Measurements from ENCODE around the gene C1orf159. TPM values are rescaled to one million over a fixed set of nuclear protein-coding genes. Genes with fewer than 3 reads are reported as not detected.

Gene C1orf159
- total and polyA plus RNA-seq, 4 donors: 3.9 to 7.0 (median 4.7) TPM

DNA sequence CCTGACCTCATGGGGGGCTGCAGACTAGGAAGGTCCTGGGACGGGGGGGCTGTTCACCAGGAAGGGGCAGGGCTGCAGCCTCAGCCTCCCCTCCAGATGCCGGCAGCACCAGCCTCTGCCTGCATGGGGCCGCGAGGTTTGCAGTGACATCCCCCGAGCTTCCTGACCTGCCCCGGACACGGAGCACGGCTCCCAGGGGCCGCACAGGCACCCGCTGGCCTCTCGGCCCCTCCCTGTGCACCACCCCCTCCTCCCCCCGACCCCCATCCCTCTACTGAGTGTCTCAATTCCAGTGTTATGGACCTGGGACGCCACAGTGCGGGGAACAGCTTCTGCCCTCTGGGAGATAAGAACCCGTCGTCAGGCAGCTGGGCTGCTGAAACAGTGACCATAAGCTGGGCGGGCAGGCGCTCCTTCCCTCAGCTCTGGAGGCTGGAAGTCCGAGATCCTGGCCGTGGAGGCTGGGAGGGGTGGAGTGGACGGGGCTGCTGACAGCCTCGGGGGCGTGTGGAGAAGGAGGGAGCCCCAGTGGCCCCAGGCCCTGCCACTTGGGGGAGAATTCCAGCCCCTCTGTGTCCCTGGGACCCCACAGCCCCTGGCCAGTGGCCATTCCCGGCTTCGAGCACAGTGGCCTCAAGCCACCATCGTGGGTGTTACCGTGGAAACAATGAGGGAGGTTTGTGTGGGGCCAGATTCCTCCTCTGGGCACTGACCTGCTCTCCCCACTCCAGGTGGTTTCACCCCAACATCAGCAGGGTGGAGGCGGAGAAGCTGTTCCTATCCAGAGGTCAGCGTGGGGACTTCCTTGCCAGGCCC is 53.3 kb downstream of the C1orf159 start:
- no peak for DNase-seq (ENCODE audit: low spot score)
- no peak for TF ChIP-seq GABPA (IDR thresholded peaks at IDR 0.05 in 1 of 2, conservative IDR thresholded peaks at IDR 0.05 in 1 of 2)
- no peak for TF ChIP-seq FOXA1 (IDR thresholded peaks at IDR 0.05)
- TF ChIP-seq, protein P1, sequence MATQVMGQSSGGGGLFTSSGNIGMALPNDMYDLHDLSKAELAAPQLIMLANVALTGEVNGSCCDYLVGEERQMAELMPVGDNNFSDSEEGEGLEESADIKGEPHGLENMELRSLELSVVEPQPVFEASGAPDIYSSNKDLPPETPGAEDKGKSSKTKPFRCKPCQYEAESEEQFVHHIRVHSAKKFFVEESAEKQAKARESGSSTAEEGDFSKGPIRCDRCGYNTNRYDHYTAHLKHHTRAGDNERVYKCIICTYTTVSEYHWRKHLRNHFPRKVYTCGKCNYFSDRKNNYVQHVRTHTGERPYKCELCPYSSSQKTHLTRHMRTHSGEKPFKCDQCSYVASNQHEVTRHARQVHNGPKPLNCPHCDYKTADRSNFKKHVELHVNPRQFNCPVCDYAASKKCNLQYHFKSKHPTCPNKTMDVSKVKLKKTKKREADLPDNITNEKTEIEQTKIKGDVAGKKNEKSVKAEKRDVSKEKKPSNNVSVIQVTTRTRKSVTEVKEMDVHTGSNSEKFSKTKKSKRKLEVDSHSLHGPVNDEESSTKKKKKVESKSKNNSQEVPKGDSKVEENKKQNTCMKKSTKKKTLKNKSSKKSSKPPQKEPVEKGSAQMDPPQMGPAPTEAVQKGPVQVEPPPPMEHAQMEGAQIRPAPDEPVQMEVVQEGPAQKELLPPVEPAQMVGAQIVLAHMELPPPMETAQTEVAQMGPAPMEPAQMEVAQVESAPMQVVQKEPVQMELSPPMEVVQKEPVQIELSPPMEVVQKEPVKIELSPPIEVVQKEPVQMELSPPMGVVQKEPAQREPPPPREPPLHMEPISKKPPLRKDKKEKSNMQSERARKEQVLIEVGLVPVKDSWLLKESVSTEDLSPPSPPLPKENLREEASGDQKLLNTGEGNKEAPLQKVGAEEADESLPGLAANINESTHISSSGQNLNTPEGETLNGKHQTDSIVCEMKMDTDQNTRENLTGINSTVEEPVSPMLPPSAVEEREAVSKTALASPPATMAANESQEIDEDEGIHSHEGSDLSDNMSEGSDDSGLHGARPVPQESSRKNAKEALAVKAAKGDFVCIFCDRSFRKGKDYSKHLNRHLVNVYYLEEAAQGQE (IDR thresholded peaks at IDR 0.05): no peak
- no peak for TF ChIP-seq SP1 (IDR thresholded peaks at IDR 0.05)
- no peak for TF ChIP-seq RXRA (IDR thresholded peaks at IDR 0.05)
- TF ChIP-seq, protein P2, sequence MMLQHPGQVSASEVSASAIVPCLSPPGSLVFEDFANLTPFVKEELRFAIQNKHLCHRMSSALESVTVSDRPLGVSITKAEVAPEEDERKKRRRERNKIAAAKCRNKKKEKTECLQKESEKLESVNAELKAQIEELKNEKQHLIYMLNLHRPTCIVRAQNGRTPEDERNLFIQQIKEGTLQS (IDR thresholded peaks at IDR 0.05): no peak
- TF ChIP-seq HNF4G (IDR thresholded peaks at IDR 0.05): no peak
- Histone ChIP-seq H3K9me3 (ENCODE audit: control insufficient read depth in 4 of 4, low read length in 3 of 4) (no peaks in the 10 kb centered on the region), H3K9ac (ENCODE audit: low read depth in 1 of 2, low read length in 2 of 2) (no peak overlapping the region), H3K4me3 (ENCODE audit: low read depth in 1 of 3, low read length in 3 of 3) (no peak overlapping the region), H3K36me3 (ENCODE audit: control insufficient read depth in 4 of 4, insufficient read depth in 3 of 4, low read depth in 1 of 4, low read length in 3 of 4) (no peaks in the 10 kb centered on the region), H3K27me3 (ENCODE audit: control insufficient read depth in 4 of 4, insufficient read depth in 4 of 4, low read length in 3 of 4) (peaks cover 0 to 12% (median 4%) of the 10 kb centered on the region in 4 donors), H3K4me1 (ENCODE audit: control insufficient read depth in 4 of 4, insufficient read depth in 4 of 4, low read length in 3 of 4) (peaks cover 8 to 21% (median 16%) of the 10 kb centered on the region in 4 donors), H3K27ac (ENCODE audit: low read depth in 1 of 2, low read length in 2 of 2) (no peak overlapping the region)
- 27% methylated on average over 29 of the region's 29 CpGs for WGBS

DNA sequence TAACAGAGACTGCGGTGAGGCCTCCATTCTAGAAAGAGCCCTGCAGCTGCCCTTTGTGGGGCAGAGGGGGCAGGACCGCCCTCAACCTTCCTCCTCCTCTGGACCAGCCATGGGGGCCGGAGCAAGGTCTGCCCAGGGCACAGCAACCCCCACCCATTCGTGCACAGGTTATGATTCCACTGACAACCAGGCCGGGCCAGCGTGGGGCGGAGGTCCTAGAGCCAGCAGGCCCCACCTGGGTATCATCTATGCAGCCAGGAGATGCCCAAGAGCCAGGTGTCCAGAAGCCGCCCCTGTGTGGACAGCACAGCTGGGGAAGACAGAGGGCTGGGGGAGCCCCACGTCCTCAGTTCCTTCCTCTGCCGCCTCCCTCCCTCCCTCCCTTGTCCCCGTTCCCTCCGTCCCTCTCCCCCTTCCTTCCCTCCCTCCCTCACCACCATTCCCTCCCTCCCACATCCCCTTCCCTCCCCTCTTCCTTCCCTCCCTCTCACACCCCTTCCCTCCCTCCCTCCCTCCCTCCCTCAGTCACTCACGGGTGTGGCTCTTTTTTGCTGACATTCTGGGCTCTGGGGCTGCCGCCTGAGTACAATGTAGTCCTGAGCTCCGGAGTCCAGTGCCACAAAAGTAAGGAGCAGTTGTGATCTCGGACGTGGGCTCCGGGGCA is 54.1 kb downstream of the C1orf159 start:
- Histone ChIP-seq H3K27ac (ENCODE audit: low read depth in 1 of 2, low read length in 2 of 2) (no peak overlapping the region), H3K4me3 (ENCODE audit: low read depth in 1 of 3, low read length in 3 of 3) (no peak overlapping the region), H3K4me1 (ENCODE audit: control insufficient read depth in 4 of 4, insufficient read depth in 4 of 4, low read length in 3 of 4) (peaks cover 8 to 21% (median 16%) of the 10 kb centered on the region in 4 donors), H3K36me3 (ENCODE audit: control insufficient read depth in 4 of 4, insufficient read depth in 3 of 4, low read depth in 1 of 4, low read length in 3 of 4) (no peaks in the 10 kb centered on the region), H3K9ac (ENCODE audit: low read depth in 1 of 2, low read length in 2 of 2) (no peak overlapping the region), H3K27me3 (ENCODE audit: control insufficient read depth in 4 of 4, insufficient read depth in 4 of 4, low read length in 3 of 4) (peaks cover 0 to 11% (median 4%) of the 10 kb centered on the region in 4 donors), H3K9me3 (ENCODE audit: control insufficient read depth in 4 of 4, low read length in 3 of 4) (no peaks in the 10 kb centered on the region)
- 54% methylated on average over 16 of the region's 18 CpGs for WGBS
- TF ChIP-seq TAF1 (conservative IDR thresholded peaks at IDR 0.05): no peak
- TF ChIP-seq RXRA (IDR thresholded peaks at IDR 0.05): no peak
- TF ChIP-seq FOXA1 (IDR thresholded peaks at IDR 0.05): no peak
- TF ChIP-seq EGR1 (IDR thresholded peaks at IDR 0.05; ENCODE audit: low read depth in 2 of 2): no peak
- TF ChIP-seq GABPA (IDR thresholded peaks at IDR 0.05 in 1 of 2, conservative IDR thresholded peaks at IDR 0.05 in 1 of 2): no peak
- TF ChIP-seq HNF4A (conservative IDR thresholded peaks at IDR 0.05): no peak
- TF ChIP-seq, protein P3, sequence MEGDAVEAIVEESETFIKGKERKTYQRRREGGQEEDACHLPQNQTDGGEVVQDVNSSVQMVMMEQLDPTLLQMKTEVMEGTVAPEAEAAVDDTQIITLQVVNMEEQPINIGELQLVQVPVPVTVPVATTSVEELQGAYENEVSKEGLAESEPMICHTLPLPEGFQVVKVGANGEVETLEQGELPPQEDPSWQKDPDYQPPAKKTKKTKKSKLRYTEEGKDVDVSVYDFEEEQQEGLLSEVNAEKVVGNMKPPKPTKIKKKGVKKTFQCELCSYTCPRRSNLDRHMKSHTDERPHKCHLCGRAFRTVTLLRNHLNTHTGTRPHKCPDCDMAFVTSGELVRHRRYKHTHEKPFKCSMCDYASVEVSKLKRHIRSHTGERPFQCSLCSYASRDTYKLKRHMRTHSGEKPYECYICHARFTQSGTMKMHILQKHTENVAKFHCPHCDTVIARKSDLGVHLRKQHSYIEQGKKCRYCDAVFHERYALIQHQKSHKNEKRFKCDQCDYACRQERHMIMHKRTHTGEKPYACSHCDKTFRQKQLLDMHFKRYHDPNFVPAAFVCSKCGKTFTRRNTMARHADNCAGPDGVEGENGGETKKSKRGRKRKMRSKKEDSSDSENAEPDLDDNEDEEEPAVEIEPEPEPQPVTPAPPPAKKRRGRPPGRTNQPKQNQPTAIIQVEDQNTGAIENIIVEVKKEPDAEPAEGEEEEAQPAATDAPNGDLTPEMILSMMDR (IDR thresholded peaks at IDR 0.05; ENCODE audit: low read depth, low read length, missing input control): no peak
- TF ChIP-seq YY1 (IDR thresholded peaks at IDR 0.05): no peak
- TF ChIP-seq, protein P4, sequence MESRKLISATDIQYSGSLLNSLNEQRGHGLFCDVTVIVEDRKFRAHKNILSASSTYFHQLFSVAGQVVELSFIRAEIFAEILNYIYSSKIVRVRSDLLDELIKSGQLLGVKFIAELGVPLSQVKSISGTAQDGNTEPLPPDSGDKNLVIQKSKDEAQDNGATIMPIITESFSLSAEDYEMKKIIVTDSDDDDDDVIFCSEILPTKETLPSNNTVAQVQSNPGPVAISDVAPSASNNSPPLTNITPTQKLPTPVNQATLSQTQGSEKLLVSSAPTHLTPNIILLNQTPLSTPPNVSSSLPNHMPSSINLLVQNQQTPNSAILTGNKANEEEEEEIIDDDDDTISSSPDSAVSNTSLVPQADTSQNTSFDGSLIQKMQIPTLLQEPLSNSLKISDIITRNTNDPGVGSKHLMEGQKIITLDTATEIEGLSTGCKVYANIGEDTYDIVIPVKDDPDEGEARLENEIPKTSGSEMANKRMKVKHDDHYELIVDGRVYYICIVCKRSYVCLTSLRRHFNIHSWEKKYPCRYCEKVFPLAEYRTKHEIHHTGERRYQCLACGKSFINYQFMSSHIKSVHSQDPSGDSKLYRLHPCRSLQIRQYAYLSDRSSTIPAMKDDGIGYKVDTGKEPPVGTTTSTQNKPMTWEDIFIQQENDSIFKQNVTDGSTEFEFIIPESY (IDR thresholded peaks at IDR 0.05): no peak
- TF ChIP-seq, protein P5, sequence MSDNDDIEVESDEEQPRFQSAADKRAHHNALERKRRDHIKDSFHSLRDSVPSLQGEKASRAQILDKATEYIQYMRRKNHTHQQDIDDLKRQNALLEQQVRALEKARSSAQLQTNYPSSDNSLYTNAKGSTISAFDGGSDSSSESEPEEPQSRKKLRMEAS (IDR thresholded peaks at IDR 0.05): no peak
- no peak for TF ChIP-seq SP1 (IDR thresholded peaks at IDR 0.05)
- TF ChIP-seq JUND (IDR thresholded peaks at IDR 0.05): no peak
- TF ChIP-seq RAD21 (IDR thresholded peaks at IDR 0.05): no peak
- TF ChIP-seq, protein P2 (IDR thresholded peaks at IDR 0.05): no peak
- no peak for TF ChIP-seq FOXA2 (IDR thresholded peaks at IDR 0.05)
- TF ChIP-seq NR2F2 (IDR thresholded peaks at IDR 0.05): no peak
- no peak for TF ChIP-seq HNF4G (IDR thresholded peaks at IDR 0.05)
- TF ChIP-seq, protein P1 (IDR thresholded peaks at IDR 0.05): no peak
- no peak for DNase-seq (ENCODE audit: low spot score)

Measured in liver (tissue), 9 donors.